Coronary artery (tissue), 2 donors: Measurements from ENCODE around the gene KLC4.

Experiments
- DNase-seq: peaks from one replicate; pipeline ENCODE4 v3.0.0-alpha.2; 2017; ENCODE audit warnings: low spot score
- H3K27ac ChIP-seq, 2 donors: fragments of 200-600 bp; sonication (generic); one replicate each; pipeline ENCODE4 v1.5.1; 2016 to 2019
- H3K4me3 ChIP-seq: fragments of 200-600 bp; sonication (generic); 2 replicates; pipeline ENCODE4 v1.5.1; 2016; ENCODE audit warnings: mild to moderate bottlenecking, moderate library complexity
- TF ChIP-seq, protein P1 (sequence below): fragments of 200-600 bp; sonication (generic); IDR thresholded peaks from one replicate; pipeline ENCODE4 v1.5.1; 2019; ENCODE audit warnings: antibody characterized with exemption

The KLC4 gene

GRCh38 chr6:43059168-43060033, at the start of gene KLC4, which contains the start of gene MRPL2:
TSS of gene KLC4 (plus strand) at chr6:43059631. CDS start at chr6:43061336, 1,705 bp downstream.
TSS of gene MRPL2 (minus strand) at chr6:43059434. CDS start at chr6:43059381, 53 bp downstream.
- peak; percentile 99 for DNase-seq
- H3K4me3 ChIP-seq: peak within 1 kb of the TSS; percentile 84
- peak within 1 kb of the TSS; percentile 88 to 91 for H3K27ac ChIP-seq
- TF ChIP-seq, protein P1, sequence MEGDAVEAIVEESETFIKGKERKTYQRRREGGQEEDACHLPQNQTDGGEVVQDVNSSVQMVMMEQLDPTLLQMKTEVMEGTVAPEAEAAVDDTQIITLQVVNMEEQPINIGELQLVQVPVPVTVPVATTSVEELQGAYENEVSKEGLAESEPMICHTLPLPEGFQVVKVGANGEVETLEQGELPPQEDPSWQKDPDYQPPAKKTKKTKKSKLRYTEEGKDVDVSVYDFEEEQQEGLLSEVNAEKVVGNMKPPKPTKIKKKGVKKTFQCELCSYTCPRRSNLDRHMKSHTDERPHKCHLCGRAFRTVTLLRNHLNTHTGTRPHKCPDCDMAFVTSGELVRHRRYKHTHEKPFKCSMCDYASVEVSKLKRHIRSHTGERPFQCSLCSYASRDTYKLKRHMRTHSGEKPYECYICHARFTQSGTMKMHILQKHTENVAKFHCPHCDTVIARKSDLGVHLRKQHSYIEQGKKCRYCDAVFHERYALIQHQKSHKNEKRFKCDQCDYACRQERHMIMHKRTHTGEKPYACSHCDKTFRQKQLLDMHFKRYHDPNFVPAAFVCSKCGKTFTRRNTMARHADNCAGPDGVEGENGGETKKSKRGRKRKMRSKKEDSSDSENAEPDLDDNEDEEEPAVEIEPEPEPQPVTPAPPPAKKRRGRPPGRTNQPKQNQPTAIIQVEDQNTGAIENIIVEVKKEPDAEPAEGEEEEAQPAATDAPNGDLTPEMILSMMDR: no peak

DNA sequence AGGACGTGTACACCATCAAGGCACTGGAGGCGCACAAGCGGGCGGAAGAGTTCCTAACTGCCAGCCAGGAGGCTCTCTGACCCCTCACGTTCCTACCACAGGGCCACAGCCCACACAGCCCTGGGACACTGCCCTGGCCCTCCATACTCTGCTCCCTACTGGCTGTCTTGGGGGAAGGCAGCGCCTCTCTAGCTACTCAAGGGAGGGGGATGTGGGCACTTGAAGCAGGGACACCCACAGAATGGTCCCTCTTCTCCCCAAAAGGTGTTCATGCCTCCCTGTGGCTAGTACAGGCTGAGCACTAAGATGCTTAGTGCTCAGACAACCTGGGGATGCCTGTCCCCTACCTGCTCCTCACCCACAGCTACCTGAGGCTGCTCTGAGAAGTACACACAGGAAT, 48.2 kb upstream of the KLC4 start:
- Histone ChIP-seq H3K27ac (no peak overlapping the region), H3K4me3 (no peak overlapping the region)
- TF ChIP-seq, protein P1: no peak
- DNase-seq: no peak

GRCh38 chr6:43012364-43012763, 47.1 kb upstream of the KLC4 start:
- no peak for DNase-seq
- Histone ChIP-seq H3K27ac (no peak overlapping the region), H3K4me3 (peak overlapping the region; percentile 89)
- TF ChIP-seq, protein P1: no peak

DNA sequence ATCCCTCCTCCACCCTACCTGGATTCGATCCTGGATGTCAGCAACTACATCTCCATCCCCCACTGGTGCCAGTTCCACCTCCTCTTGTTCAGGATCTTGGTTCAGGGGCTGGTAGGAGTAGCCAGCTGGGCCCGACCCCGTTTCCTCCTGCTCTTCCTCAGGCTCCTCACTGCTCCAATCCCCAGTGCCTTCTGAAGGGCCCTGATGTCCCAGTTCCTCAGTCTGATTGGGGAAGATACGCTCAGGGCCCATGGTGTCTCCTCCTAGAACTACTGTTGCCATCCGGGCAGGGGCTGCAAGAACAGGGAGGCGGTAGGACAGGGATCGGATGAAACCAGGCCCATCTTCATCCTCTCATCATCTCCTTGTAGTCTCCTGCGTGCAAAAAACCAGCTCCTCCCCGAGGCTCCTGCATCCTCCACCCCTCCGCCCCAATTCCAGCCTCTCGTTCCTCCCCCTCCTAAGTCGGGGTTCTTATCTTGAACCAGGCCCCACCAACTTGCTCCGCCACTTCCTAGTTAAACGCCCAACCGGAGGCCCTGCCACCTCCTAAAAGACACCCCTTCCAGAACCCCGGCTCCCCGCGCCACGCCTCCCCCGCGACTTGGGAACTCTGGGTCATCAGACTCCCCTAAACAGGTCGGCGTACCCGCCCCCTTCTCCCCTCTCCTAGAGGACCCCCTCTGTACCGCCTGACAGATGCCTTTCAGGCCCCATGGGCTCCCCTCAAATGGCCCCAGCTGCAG, 46.2 kb upstream of the KLC4 start:
- no peak for DNase-seq
- TF ChIP-seq, protein P1: no peak
- peak overlapping the region; percentile 55 to 82 for H3K27ac ChIP-seq
- H3K4me3 ChIP-seq: peak overlapping the region; percentile 89

GRCh38 chr6:43013843-43014433, 45.5 kb upstream of the KLC4 start, which contains the start of the genes KLHDC3 and MEA1:
TSS of gene KLHDC3 (plus strand) at chr6:43014249. CDS start at chr6:43017193, 2,944 bp downstream.
TSS of gene MEA1 (minus strand) at chr6:43013946. CDS start at chr6:43013813, 133 bp downstream.
- TF ChIP-seq, protein P1: no peak
- peak within 1 kb of the TSS; percentile 70 to 91 for H3K27ac ChIP-seq
- peak; percentile 100 for DNase-seq
- H3K4me3 ChIP-seq: peak within 1 kb of the TSS; percentile 89

DNA sequence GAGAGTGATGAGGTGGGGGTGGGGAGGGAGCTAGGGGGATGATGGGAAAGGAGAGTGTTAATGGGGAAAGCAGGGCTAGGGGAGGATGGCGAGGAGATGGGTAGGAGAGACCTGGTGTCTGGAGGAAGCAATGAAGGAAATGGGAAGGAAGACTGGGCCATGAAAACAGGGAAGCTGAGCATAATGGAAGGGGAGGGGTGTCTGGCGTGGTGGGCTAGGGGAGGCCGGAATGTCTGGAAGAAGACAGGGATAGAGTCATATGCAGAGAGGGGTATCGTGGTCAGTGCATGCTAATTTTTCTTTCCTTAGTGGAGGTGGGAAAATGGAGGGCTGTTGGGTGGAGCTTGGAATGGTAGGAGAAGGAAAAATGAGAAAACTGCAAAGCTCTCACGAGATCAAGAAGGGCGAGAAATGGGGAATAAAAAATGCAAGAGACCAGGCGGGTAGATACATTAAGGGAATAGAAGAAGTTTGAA, 45.0 kb upstream of the KLC4 start:
- H3K4me3 ChIP-seq: peak overlapping the region; percentile 89
- no peak for DNase-seq
- H3K27ac ChIP-seq: peak overlapping the region; percentile 70 to 91
- TF ChIP-seq, protein P1: no peak
